Endothelial cell (in vitro differentiated cells): ENCODE results near the gene DAP. TPM values are rescaled to one million over a fixed set of nuclear protein-coding genes. Genes with fewer than 3 reads are reported as not detected.

Source experiments
- DNase-seq: peaks from one replicate; pipeline ENCODE4 v3.0.0; 2021; ENCODE audit warnings: low spot score
- H3K27ac Mint-ChIP-seq: one replicate; pipeline ENCODE4 v1.8.0; 2021; ENCODE audit warnings: mixed read lengths, inconsistent platforms; ENCODE audit not compliant: unreplicated experiment
- H3K27me3 Mint-ChIP-seq: one replicate; pipeline ENCODE4 v1.8.0; 2021; ENCODE audit warnings: mild to moderate bottlenecking, moderate library complexity, mixed read lengths, inconsistent platforms; ENCODE audit not compliant: unreplicated experiment
- H3K36me3 Mint-ChIP-seq: one replicate; pipeline ENCODE4 v1.8.0; 2021; ENCODE audit warnings: mild to moderate bottlenecking, low read depth, mixed read lengths, inconsistent platforms; ENCODE audit not compliant: unreplicated experiment
- H3K4me1 Mint-ChIP-seq: one replicate; pipeline ENCODE4 v1.8.0; 2021; ENCODE audit warnings: mild to moderate bottlenecking, mixed read lengths, inconsistent platforms; ENCODE audit not compliant: unreplicated experiment
- H3K4me3 Mint-ChIP-seq: one replicate; pipeline ENCODE4 v1.8.0; 2021; ENCODE audit warnings: mild to moderate bottlenecking, mixed read lengths, inconsistent platforms; ENCODE audit not compliant: unreplicated experiment
- H3K9me3 Mint-ChIP-seq: one replicate; pipeline ENCODE4 v1.8.0; 2021; ENCODE audit warnings: mixed read lengths, inconsistent platforms; ENCODE audit not compliant: unreplicated experiment
- total RNA-seq: library from RNA; stranded (reverse); fragmentation: NEBNext Ultra II Directional; extraction: Animal tissue kit (Norgen Biotek cat#: 25700); gene quantifications from one replicate; pipeline ENCODE4 v1.2.1, GENCODE V29; 2021; ENCODE audit not compliant: unreplicated experiment
- TF ChIP-seq, protein P1 (sequence below): fragments of 200-600 bp; sonication (generic); IDR thresholded peaks from one replicate; pipeline ENCODE4 v1.5.0; 2021; ENCODE audit warnings: antibody characterized with exemption; ENCODE audit not compliant: unreplicated experiment

The DAP gene
- total RNA-seq, 1 donor from 2014 or later, result 231 TPM

DNA sequence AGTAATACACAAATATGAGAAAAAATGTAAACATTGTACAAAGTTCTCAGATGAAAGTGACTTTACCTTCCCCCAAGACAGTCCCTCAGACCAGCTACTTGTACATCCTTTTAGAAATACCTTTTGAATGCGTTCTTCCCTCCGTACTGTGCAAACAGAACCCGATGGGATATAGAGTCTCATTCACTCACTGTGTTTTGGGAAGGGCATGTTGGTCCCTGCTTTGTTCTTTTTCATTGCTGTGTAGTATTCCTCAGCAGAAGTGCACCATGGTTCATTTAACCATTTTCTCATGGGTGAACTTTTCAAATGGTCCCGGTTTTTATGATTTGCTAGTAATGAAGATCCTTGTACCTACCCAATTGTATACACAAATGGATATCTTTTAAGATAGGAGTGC, 102.8 kb downstream of the DAP start:
- Mint-ChIP-seq H3K4me3 (no peak overlapping the region), H3K36me3 (no peaks in the 10 kb centered on the region), H3K4me1 (peaks cover 16% of the 10 kb centered on the region), H3K27me3 (peaks cover 12% of the 10 kb centered on the region), H3K27ac (no peak overlapping the region), H3K9me3 (no peaks in the 10 kb centered on the region)
- TF ChIP-seq, protein P1, sequence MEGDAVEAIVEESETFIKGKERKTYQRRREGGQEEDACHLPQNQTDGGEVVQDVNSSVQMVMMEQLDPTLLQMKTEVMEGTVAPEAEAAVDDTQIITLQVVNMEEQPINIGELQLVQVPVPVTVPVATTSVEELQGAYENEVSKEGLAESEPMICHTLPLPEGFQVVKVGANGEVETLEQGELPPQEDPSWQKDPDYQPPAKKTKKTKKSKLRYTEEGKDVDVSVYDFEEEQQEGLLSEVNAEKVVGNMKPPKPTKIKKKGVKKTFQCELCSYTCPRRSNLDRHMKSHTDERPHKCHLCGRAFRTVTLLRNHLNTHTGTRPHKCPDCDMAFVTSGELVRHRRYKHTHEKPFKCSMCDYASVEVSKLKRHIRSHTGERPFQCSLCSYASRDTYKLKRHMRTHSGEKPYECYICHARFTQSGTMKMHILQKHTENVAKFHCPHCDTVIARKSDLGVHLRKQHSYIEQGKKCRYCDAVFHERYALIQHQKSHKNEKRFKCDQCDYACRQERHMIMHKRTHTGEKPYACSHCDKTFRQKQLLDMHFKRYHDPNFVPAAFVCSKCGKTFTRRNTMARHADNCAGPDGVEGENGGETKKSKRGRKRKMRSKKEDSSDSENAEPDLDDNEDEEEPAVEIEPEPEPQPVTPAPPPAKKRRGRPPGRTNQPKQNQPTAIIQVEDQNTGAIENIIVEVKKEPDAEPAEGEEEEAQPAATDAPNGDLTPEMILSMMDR, result no peak
- DNase-seq, result no peak

DNA sequence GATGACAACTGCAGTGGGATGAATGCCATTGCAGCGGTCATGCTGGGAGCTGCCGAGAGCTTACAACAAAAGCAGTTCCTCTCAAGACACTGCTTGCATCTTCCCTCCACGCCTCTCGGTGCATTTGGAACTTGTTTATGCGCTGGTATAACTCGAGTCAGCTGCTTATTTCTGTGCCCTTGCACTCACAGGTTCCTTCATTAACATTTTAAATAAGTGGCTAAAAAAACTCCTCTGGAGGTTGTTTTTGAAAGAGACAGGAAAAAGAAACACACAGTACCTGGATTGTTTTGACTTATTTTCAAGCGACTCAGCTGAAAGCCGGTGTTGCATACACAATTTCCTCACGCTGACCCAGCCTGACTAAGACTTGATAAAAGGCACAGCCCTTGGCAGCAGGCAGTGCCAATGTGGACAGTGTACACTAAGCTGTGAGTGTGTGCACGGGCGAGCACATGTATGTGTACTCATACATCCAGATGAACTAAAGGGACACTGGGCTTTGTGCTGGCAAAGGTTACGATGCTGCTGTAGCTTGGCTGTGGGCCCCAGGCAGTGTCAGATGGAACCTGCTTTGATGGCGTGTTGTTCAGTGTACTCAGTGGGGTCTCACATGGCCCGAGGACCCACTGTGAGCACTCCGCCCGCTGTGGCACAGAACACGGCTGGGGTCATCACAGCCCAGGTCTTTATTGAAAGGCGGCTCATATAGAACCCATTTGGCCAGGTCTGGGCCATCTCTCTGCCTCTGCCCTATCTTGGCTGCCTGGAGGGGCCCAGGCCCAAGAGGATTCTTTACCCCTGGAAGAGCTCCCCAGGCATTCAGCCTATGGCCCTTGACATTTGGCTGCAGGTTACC, 104.8 kb downstream of the DAP start:
- H3K9me3 Mint-ChIP-seq, result no peaks in the 10 kb centered on the region
- no peak for DNase-seq
- no peak overlapping the region for H3K27ac Mint-ChIP-seq

DNA sequence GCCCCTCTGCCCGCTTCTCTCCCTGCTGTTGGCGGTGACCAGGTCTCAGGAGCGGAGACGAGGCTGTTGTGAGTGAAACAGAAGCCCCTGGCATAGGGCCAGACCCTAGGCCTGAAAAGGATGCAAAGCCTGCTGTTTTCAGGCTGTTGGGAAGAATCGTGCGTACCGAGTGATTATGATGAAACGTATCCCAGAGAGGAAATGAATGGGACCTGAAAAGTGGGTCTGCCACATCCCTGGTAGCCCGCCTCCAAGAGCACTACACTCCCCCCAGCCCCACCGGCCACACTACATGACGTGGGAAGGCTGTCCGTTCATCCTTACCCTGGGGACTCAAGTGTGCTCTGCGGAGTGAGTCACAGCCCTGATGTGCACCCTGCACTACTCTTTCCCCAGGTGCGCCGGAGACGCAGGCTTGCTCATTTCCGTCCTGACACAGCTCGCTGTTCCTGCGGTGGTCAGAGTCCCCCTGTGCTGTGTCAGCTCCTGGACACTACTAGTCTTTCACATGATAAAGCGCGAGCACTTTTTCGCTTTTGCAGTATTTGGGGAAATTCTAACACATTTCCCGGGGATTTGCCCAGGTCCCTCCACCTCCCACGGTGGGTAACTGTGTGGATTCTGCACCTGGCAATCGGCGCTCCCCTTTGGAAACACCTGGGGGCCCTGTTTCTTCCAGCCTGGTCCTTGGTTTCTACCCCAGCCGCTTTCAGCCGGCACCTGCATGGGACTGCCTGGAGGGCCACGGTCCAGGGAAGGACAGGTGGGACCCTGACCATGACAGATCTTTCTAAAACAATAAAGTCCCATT, 105.7 kb downstream of the DAP start:
- Mint-ChIP-seq H3K4me1 (peaks cover 16% of the 10 kb centered on the region), H3K36me3 (no peaks in the 10 kb centered on the region), H3K27me3 (peaks cover 6% of the 10 kb centered on the region), H3K9me3 (no peaks in the 10 kb centered on the region), H3K27ac (no peak overlapping the region), H3K4me3 (no peak overlapping the region)
- DNase-seq, result no peak
- TF ChIP-seq, protein P1, result no peak

More for the DNA sequence above, 104.8 kb downstream of the DAP start:
- Mint-ChIP-seq H3K27me3 (peaks cover 6% of the 10 kb centered on the region), H3K36me3 (no peaks in the 10 kb centered on the region), H3K4me3 (no peak overlapping the region), H3K4me1 (peaks cover 16% of the 10 kb centered on the region)
- TF ChIP-seq, protein P1, result no peak

DNA sequence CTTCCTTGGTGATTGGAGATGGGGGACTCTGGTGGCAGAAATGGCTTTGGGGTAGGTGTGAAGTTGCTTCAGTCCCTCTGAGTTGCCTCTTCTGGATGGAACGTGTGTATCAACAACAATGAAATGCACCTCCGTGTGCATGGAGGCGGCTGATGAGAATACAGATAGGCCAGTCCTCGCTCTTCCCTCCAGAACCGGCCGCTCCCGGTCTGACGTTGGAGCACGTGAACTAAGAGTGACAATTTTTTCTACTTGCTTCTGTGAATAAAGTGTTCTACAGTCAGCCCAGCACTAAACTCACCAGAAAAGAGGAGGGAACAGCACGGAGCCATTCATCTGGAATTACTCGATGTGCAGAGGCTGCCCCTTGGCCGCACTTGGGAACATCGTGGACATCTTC, 106.5 kb downstream of the DAP start:
- no peaks in the 10 kb centered on the region for H3K36me3 Mint-ChIP-seq
- H3K4me1 Mint-ChIP-seq, result peaks cover 15% of the 10 kb centered on the region
- DNase-seq, result no peak
- H3K9me3 Mint-ChIP-seq, result no peaks in the 10 kb centered on the region
- TF ChIP-seq, protein P1, result no peak
- no peak overlapping the region for H3K4me3 Mint-ChIP-seq
- no peak overlapping the region for H3K27ac Mint-ChIP-seq
- H3K27me3 Mint-ChIP-seq, result peaks cover 6% of the 10 kb centered on the region
